Nephron (organoid): ENCODE results near the gene AKT1.
A peak's percentile ranks its signal among the peaks of the same experiment; 100 is the strongest.

Source experiments
- H3K27ac Mint-ChIP-seq, 3 experiments: 2 replicates each; pipeline ENCODE4 v1.8.0; 2020; ENCODE audit warnings: mixed read lengths in 3 of 3, mild to moderate bottlenecking in 2 of 3, moderate library complexity in 1 of 3
- H3K27me3 Mint-ChIP-seq: 2 replicates; pipeline ENCODE4 v1.8.0; 2021; ENCODE audit warnings: low read depth, mild to moderate bottlenecking, moderate library complexity, mixed read lengths
- H3K36me3 Mint-ChIP-seq: 2 replicates; pipeline ENCODE4 v1.8.0; 2020; ENCODE audit warnings: low read depth, mixed read lengths
- H3K4me1 Mint-ChIP-seq: 2 replicates; pipeline ENCODE4 v1.8.0; 2020; ENCODE audit warnings: mixed read lengths
- H3K4me3 Mint-ChIP-seq, 3 experiments: 2 replicates each; pipeline ENCODE4 v1.8.0; 2020; ENCODE audit warnings: mild to moderate bottlenecking in 3 of 3, mixed read lengths in 3 of 3, moderate library complexity in 2 of 3
- H3K9me3 Mint-ChIP-seq: 2 replicates; pipeline ENCODE4 v1.8.0; 2020; ENCODE audit warnings: mixed read lengths
- CTCF ChIP-seq, 3 experiments: fragments of 200-600 bp; sonication (generic); IDR thresholded peaks; one replicate each; pipeline ENCODE4 v1.5.0; 2021; ENCODE audit warnings: antibody characterized with exemption in 3 of 3; ENCODE audit not compliant: unreplicated experiment in 3 of 3

Gene AKT1

GRCh38 chr14:104794993-104795780 is at the start of gene AKT1:
TSS of gene AKT1 (minus strand) at chr14:104795748. CDS start at chr14:104792643, 3,105 bp downstream.
- Mint-ChIP-seq H3K4me1 (peaks cover 36% of the 10 kb centered on the region), H3K27me3 (peaks cover 4% of the 10 kb centered on the region), H3K27ac (peak within 1 kb of the TSS; percentile 84 to 92 (median 87)), H3K4me3 (peak within 1 kb of the TSS; percentile 94 to 97 (median 96)), H3K36me3 (peaks cover 4% of the 10 kb centered on the region), H3K9me3 (no peaks in the 10 kb centered on the region)
- no peak for TF ChIP-seq CTCF (IDR thresholded peaks at IDR 0.05; ENCODE audit: unreplicated experiment in 3 of 3)

GRCh38 chr14:104845033-104845666 is 49.6 kb upstream of the AKT1 start:
- Mint-ChIP-seq H3K4me3 (no peak overlapping the region), H3K9me3 (peaks cover 3% of the 10 kb centered on the region), H3K36me3 (no peaks in the 10 kb centered on the region), H3K27me3 (peaks cover 94% of the 10 kb centered on the region), H3K4me1 (peaks cover 11% of the 10 kb centered on the region), H3K27ac (no peak overlapping the region)
- TF ChIP-seq CTCF (IDR thresholded peaks at IDR 0.05; ENCODE audit: unreplicated experiment in 3 of 3), result no peak

- H3K36me3 Mint-ChIP-seq, result no peaks in the 10 kb centered on the region
- peaks cover 11% of the 10 kb centered on the region for H3K4me1 Mint-ChIP-seq
- peaks cover 3% of the 10 kb centered on the region for H3K9me3 Mint-ChIP-seq
- H3K27ac Mint-ChIP-seq, result no peak overlapping the region
- H3K4me3 Mint-ChIP-seq, result peak overlapping the region; percentile 72 to 77 (median 73)
- no peak for TF ChIP-seq CTCF (IDR thresholded peaks at IDR 0.05; ENCODE audit: unreplicated experiment in 3 of 3)
- peaks cover 95% of the 10 kb centered on the region for H3K27me3 Mint-ChIP-seq
Measured at GRCh38 chr14:104844306-104845032, 48.9 kb upstream of the AKT1 start.

DNA sequence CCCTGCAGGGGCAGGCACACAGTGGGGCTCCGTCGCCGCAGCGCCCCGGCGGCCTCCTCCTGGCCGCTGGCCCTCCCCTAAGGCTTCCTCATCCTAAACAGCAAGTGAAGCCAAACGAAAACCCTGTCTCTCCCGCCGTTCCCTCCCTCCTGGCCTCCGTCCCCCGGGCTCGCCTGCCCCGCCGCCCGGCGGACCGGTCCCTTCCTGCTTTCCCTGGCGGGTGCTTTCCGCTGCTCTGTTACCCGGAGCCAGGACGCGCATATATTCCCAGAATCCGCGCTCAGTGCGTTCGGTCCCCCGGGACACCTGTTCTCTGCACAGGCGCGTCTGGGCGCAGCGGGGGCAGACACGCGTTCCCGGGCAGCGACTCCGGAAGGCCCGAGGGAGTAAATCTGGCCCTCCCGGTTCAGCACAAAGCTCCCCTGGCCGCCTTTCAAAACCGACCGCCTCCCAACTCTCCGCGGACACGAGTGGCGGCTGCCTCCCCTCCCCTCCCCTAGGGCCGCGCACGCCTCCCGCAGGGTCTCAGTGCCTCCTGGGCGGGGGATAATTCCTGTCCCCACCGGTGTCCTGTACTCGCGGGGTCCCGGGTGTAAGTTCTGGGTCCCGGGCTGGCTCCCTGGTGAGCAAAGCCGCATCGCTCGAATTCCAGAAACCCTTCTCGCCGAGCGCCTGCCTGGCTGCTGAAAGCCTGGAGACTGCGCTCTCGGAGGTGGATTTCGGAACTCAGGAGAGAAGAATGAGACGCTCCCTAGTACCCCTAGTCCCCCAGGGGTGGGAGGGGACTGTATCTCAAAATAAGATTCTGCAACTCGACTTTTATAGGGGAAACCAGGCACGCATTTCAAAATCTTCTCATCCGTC is 48.1 kb upstream of the AKT1 start:
- H3K9me3 Mint-ChIP-seq, result peaks cover 3% of the 10 kb centered on the region
- peaks cover 11% of the 10 kb centered on the region for H3K4me1 Mint-ChIP-seq
- H3K4me3 Mint-ChIP-seq, result peak overlapping the region; percentile 72 to 77 (median 73)
- H3K36me3 Mint-ChIP-seq, result no peaks in the 10 kb centered on the region
- peaks cover 100% of the 10 kb centered on the region for H3K27me3 Mint-ChIP-seq
- no peak overlapping the region for H3K27ac Mint-ChIP-seq
- TF ChIP-seq CTCF (IDR thresholded peaks at IDR 0.05; ENCODE audit: unreplicated experiment in 3 of 3), result no peak

DNA sequence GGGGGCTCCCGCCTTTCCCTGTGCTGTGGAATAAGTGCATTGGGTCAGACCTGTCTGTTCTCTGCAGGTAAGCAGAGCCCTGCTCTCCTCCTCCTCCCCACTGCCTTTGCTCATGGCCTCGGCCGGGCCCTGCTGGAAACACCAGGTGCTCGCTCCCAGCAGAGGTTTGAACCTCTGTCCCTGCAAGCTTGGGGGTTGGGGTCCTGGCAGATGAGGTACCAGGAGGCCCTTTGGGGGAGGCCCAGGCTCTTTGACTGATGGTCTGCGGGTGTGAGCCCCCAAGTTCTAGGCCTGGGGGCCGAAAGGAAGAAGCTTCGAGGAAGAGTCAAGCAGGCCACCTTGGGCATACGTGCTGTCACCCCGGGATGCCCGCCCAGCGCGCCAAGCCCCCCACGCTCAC is 47.5 kb upstream of the AKT1 start:
- Mint-ChIP-seq H3K27ac (no peak overlapping the region), H3K4me1 (peaks cover 11% of the 10 kb centered on the region), H3K27me3 (peaks cover 96% of the 10 kb centered on the region), H3K4me3 (peak overlapping the region in 1 of 3 experiments; percentile 23), H3K9me3 (peaks cover 3% of the 10 kb centered on the region), H3K36me3 (no peaks in the 10 kb centered on the region)
- TF ChIP-seq CTCF (IDR thresholded peaks at IDR 0.05; ENCODE audit: unreplicated experiment in 3 of 3), result no peak
